H1 (cell line): ENCODE results near the gene COL27A1. TPM values are rescaled to one million over a fixed set of nuclear protein-coding genes. Genes with fewer than 3 reads are reported as not detected.

ENCODE experiments used
- CBX8 ChIP-seq: fragments of 300-800, 300-1000 bp; sonication (generic); IDR thresholded peaks from 2 replicates; pipeline ENCODE4 v1.7.1; 2016; ENCODE audit warnings: low read depth, low read length, borderline replicate concordance
- CHD7 ChIP-seq: fragments of 300-600 bp; sonication (generic); IDR thresholded peaks from 2 replicates; pipeline ENCODE4 v1.7.1; 2012; ENCODE audit warnings: low read length, moderate library complexity, mild to moderate bottlenecking, inconsistent platforms; ENCODE audit not compliant: insufficient replicate concordance
- KDM4A ChIP-seq: IDR thresholded peaks from one replicate; pipeline ENCODE4 v1.7.1; 2012; ENCODE audit warnings: low read depth, mild to moderate bottlenecking, moderate library complexity, low read length, inconsistent platforms; ENCODE audit not compliant: severe bottlenecking
- PHF8 ChIP-seq: fragments of 200-600 bp; sonication (generic); conservative IDR thresholded peaks from 2 replicates; pipeline ENCODE4 v1.7.1; 2012; ENCODE audit warnings: low read depth, mild to moderate bottlenecking, inconsistent platforms, low read length, moderate library complexity
- SIRT6 ChIP-seq: IDR thresholded peaks from one replicate; pipeline ENCODE4 v1.7.1; 2012; ENCODE audit warnings: low read length, inconsistent platforms
- SIX5 ChIP-seq: IDR thresholded peaks from 2 replicates; pipeline ENCODE4 v1.6.1; 2011; ENCODE audit warnings: mild to moderate bottlenecking, low read depth, low read length
- SUZ12 ChIP-seq: fragments of 200-600 bp; sonication (generic); IDR thresholded peaks from 2 replicates; pipeline ENCODE4 v1.6.1; 2012; ENCODE audit warnings: mild to moderate bottlenecking, inconsistent platforms, low read length, moderate library complexity, mixed read lengths
- TEAD4 ChIP-seq: IDR thresholded peaks from 2 replicates; pipeline ENCODE4 v1.6.1; 2012; ENCODE audit warnings: low read depth, low read length, inconsistent platforms, mixed read lengths
- USF2 ChIP-seq: IDR thresholded peaks from 2 replicates; pipeline ENCODE4 v1.6.1; 2011; ENCODE audit warnings: low read length, improper control_type of control experiment
- polyA plus RNA-seq, 7 experiments: library from polyadenylated mRNA; depleted of rRNA in 3 of 7; stranded (reverse) in 5 of 7; unstranded in 2 of 7; fragments of >200 nt in 5 of 7; fragments of 200-250 nt in 2 of 7; gene quantifications; 1 replicate in 5 of 7; 2 replicates in 1 of 7; 4 replicates in 1 of 7; pipeline versions ENCODE4 v1.2.1 to v1.2.3, GENCODE V29; 2011 to 2013; ENCODE audit warnings: missing spikeins in 2 of 7, mixed read lengths in 2 of 7
- total RNA-seq: library from RNA; stranded (reverse); fragmentation: NEBNext Ultra II Directional; extraction: Animal tissue kit (Norgen Biotek cat#: 25700); gene quantifications from 2 replicates; pipeline ENCODE4 v1.2.1, GENCODE V29; 2021

The COL27A1 gene
- total and polyA plus RNA-seq, 2 of the 8 experiments (the other 6 are each of a cell fraction or from before 2014, with no cell fraction given) = 15.1 to 22.8 TPM

- no peak for TF ChIP-seq PHF8
- TF ChIP-seq CBX8 = no peak
- no peak for TF ChIP-seq KDM4A
- no peak for TF ChIP-seq SUZ12
- no peak for TF ChIP-seq TEAD4
- no peak for TF ChIP-seq SIX5
- TF ChIP-seq CHD7 = no peak
- TF ChIP-seq SIRT6 = no peak
- no peak for TF ChIP-seq USF2
Observed at GRCh38 chr9:114187827-114188226, 32.5 kb downstream of the COL27A1 start (continued).
